K562 (cell line): ENCODE data around the gene KCNK4. TPM values are rescaled to one million over a fixed set of nuclear protein-coding genes. Genes with fewer than 3 reads are reported as not detected.

Experiments used
- CREB3L1 ChIP-seq: fragments of 450-650 bp; IDR thresholded peaks from 2 replicates; pipeline ENCODE4 v1.6.1; 2014; ENCODE audit warnings: low read depth, mild to moderate bottlenecking, moderate library complexity, borderline replicate concordance
- DPF2 ChIP-seq: fragments of 450-650 bp; IDR thresholded peaks from 2 replicates; pipeline ENCODE4 v1.6.1; 2016
- E2F4 ChIP-seq: sonication (generic); formaldehyde crosslinking; IDR thresholded peaks from 2 replicates; pipeline ENCODE4 v1.8.0; 2022; ENCODE audit warnings: mild to moderate bottlenecking, low read depth, missing genetic modification reagents
- IRF2 ChIP-seq: sonication (generic); formaldehyde crosslinking; IDR thresholded peaks from 2 replicates; pipeline ENCODE4 v1.8.1; 2022; ENCODE audit warnings: mild to moderate bottlenecking, missing genetic modification reagents
- JUNB ChIP-seq: fragments of 450-650 bp; formaldehyde crosslinking; conservative IDR thresholded peaks from 2 replicates; pipeline ENCODE4 v1.4.0; 2020; ENCODE audit warnings: mild to moderate bottlenecking
- MBD1 ChIP-seq: fragments of 250-450 bp; sonication (Bioruptor Pico); IDR thresholded peaks from 2 replicates; pipeline ENCODE4 v1.8.0; 2022; ENCODE audit warnings: inconsistent platforms
- NFYB ChIP-seq: IDR thresholded peaks from 2 replicates; pipeline ENCODE4 v1.6.1; 2011; ENCODE audit warnings: mild to moderate bottlenecking, moderate library complexity; ENCODE audit not compliant: insufficient read length; ENCODE audit errors: extremely low read depth
- PHF21A ChIP-seq: fragments of 450-650 bp; IDR thresholded peaks from 2 replicates; pipeline ENCODE4 v1.6.1; 2017; ENCODE audit warnings: low read depth, borderline replicate concordance
- RAD51 ChIP-seq: fragments of 450-650 bp; IDR thresholded peaks from 2 replicates; pipeline ENCODE4 v1.7.1; 2016; ENCODE audit warnings: low read depth, mild to moderate bottlenecking, borderline replicate concordance
- RERE ChIP-seq: sonication (generic); formaldehyde crosslinking; IDR thresholded peaks from 2 replicates; pipeline ENCODE4 v1.8.0; 2023; ENCODE audit warnings: missing genetic modification reagents, mild to moderate bottlenecking, borderline replicate concordance
- SFPQ ChIP-seq: fragments of 200-400 bp; formaldehyde crosslinking; IDR thresholded peaks from 2 replicates; pipeline ENCODE4 v1.6.1; 2017; ENCODE audit warnings: mild to moderate bottlenecking, low read depth, low read length, moderate library complexity
- YY1 ChIP-seq, 3 experiments: IDR thresholded peaks; 2 replicates each; pipeline ENCODE4 v1.6.1; 2011; ENCODE audit warnings: low read length in 2 of 3, mild to moderate bottlenecking in 2 of 3, moderate library complexity in 2 of 3, borderline replicate concordance in 1 of 3, control low read depth in 1 of 3, low read depth in 1 of 3; ENCODE audit not compliant: insufficient read depth in 3 of 3, insufficient replicate concordance in 2 of 3, control insufficient read depth in 1 of 3, insufficient read length in 1 of 3; ENCODE audit errors: extremely low read depth in 1 of 3
- ZNF695 ChIP-seq: fragments of 450-650 bp; formaldehyde crosslinking; IDR thresholded peaks from 2 replicates; pipeline ENCODE4 v1.4.0; 2020; ENCODE audit warnings: mild to moderate bottlenecking, moderate library complexity
- polyA plus RNA-seq, 8 experiments: library from polyadenylated mRNA; depleted of rRNA in 4 of 8; stranded (reverse) in 5 of 8; unstranded in 3 of 8; fragments of >200 nt; fragmentation: Nextera tagmentation in 2 of 8; fragmentation: Illumina TruSeq in 1 of 8; extraction: Ambion mirVana in 2 of 8; extraction: Trizol in 1 of 8; gene quantifications; 2 replicates each; pipeline versions ENCODE4 v1.2.1 to v1.2.3, GENCODE V29; 2011 to 2014; ENCODE audit warnings: inconsistent platforms in 1 of 8, missing spikeins in 1 of 8
- total RNA-seq, 7 experiments: library from RNA; depleted of rRNA in 6 of 7; stranded (reverse); fragments of >200 nt in 6 of 7; fragmentation: Illumina TruSeq in 2 of 7; extraction: Trizol in 2 of 7; gene quantifications; 2 replicates each; pipeline versions ENCODE4 v1.2.1 to v1.2.3, GENCODE V29; 2011 to 2021; ENCODE audit warnings: low replicate concordance in 1 of 7

Gene KCNK4
- total and polyA plus RNA-seq, 9 of the 15 experiments (the other 6 are each of a cell fraction or from before 2014, with no cell fraction given) = not detected

- TF ChIP-seq JUNB (CRISPR knock-in tag) (no peak), DPF2 (peak; percentile 44; the same call in 1 of the 2 replicates), CREB3L1 (no peak), IRF2 (no peak), E2F4 (CRISPR knock-in tag) (0 out of 2 replicates have a peak, but pooled peaks have one; percentile 7), RAD51 (peak; percentile 33; the same call in 1 of the 2 replicates), SFPQ (no peak), ZNF695 (CRISPR knock-in tag) (no peak), RERE (no peak), PHF21A (no peak), NFYB (no peak), YY1 (IDR thresholded peaks at IDR 0.05; ENCODE audit: borderline replicate concordance in 1 of 3, control insufficient read depth in 1 of 3, extremely low read depth in 1 of 3, insufficient read depth in 3 of 3, insufficient read length in 1 of 3, insufficient replicate concordance in 2 of 3, low read depth in 1 of 3, low read length in 2 of 3) (no peak), MBD1 (CRISPR knock-in tag) (no peak)
Measured at GRCh38 chr11:64305691-64306562, 14.8 kb downstream of the KCNK4 start (continued).
